ENCODE measurements around the gene CIC.

CIC gene

DNA sequence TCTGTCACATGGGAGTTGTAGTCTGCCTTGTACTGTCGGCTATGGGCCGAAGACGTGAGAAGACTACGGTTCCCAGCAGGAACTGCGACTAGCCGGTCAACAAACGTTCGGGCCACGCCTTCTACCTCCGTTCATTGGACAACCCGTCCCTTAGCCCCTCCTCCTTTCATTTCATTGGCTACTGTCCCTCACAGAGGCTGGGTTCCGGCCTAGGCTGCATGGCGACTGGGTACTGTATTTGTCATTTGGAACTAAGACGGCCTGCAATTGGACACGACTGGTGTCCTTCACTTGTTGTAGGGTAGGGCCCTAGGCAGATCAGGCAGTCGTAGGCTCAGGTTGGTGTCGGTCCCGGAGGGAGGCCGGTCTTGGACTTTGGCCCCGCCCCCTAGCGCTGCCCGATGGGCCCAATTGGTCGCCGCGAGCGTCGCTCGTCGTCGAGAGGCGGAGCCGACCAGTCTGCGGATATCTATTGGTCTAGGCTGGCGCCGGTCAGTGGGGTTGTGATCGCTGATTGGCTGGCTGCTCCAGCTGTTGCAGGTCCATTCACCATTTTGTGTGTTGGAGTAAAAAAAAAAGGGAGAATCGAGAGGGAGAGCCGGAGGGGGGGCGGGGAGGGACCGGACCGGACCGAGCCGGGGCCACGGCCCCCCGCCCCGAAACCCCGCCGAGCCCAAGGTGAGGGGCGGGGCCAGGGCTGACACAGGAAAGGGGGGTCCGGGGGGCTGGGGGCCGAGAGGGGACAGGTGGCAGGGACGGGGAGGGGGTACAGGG, at the start of gene CIC:
TSS of gene CIC (plus strand) at position 549 of the 774 bp plus-strand sequence. CDS start 2,532 bp downstream, outside the sequence.
- DNase-seq, result peak; percentile 98

GRCh38 chr19:42219812-42220750, 49.0 kb upstream of the CIC start, which contains the start of gene ZNF526:
TSS of gene ZNF526 (plus strand) at chr19:42220312. CDS start at chr19:42224404, 4,092 bp downstream.
- DNase-seq, result peak; percentile 96

- no peak for DNase-seq
These were observed 48.3 kb upstream of the CIC start for GRCh38 chr19:42220751-42221097.

DNA sequence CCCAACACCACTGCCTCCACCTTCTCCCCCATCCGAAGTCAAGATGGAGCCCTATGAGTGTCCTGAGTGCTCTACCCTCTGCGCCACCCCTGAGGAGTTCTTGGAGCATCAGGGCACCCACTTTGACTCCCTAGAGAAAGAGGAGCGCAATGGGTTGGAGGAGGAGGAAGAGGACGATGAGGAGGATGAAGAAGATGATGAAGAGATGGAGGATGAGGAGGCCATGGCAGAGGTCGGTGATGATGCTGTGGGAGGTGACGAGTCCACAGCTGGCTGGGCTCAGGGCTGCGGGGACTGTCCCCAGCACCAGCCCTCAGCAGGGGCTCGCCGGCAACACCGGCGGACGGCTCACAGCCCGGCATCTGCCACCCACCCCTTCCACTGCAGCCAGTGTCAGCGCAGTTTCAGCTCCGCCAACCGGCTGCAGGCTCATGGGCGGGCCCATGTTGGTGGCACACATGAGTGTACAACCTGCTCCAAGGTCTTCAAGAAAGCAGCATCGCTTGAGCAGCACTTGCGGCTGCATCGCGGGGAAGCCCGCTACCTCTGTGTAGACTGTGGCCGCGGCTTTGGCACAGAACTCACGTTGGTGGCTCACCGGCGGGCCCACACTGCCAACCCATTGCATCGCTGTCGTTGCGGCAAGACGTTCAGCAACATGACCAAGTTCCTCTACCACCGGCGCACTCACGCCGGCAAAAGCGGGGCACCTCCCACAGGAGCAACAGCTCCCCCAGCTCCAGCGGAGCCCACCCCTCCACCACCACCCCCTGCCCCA, 43.9 kb upstream of the CIC start:
- DNase-seq, result no peak

DNA sequence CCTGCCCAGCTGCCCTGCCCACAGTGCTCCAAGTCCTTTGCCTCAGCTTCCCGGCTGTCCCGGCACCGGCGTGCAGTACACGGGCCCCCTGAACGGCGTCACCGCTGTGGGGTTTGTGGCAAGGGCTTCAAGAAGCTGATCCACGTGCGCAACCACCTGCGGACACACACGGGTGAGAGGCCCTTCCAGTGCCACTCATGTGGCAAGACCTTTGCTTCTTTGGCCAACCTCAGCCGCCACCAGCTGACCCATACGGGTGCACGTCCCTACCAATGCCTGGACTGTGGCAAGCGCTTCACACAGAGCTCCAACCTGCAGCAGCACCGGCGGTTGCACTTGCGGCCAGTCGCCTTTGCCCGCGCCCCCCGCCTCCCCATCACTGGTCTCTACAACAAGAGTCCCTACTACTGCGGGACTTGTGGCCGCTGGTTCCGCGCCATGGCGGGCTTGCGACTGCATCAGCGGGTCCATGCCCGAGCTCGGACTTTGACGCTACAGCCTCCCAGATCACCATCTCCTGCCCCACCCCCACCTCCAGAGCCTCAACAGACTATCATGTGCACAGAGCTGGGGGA, 43.2 kb upstream of the CIC start:
- no peak for DNase-seq

DNA sequence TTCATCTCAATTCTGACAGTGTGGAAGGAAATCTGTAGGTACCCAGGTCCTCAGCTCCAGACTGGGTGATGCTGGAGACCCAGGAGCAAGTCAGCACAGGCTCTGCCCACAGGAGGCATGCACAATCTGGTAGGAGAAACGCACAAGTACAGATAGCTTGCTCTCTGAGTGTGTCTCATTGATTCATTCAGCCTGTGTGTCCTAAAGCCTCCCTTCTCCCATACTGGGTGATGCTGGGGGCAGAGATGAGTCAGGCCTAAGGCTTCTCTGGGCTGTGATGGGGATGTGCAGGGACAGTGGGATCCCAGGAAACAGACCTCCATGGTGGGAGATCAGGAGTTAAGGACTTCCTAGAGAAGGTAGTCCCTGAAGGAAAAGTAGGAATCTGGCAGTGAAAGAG, 42.2 kb upstream of the CIC start:
- DNase-seq, result no peak

DNA sequence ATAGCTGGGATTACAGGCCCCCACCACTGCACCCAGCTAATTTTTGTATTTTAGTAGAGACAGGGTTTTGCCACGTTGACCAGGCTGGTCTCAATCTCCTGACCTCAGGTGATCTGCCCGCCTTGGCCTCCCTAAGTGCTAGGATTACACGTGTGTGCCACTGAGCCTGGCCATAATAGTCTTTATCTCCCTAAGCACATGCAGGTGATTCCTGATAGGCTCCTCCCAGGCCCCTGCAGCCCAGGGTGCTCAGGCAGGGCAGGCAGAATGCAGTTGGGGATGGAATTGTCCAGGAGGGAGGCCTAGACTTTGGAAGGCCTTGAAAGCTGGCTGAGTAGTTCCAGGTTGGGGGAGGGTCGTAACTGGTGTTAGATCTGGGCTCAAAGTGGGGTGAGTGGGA, 40.4 kb upstream of the CIC start:
- DNase-seq, result no peak

GRCh38 chr19:42229301-42229854, 39.7 kb upstream of the CIC start:
- DNase-seq, result no peak

- no peak for DNase-seq
These were observed 39.1 kb upstream of the CIC start for GRCh38 chr19:42229855-42230351.

- no peak for DNase-seq
These were observed 38.5 kb upstream of the CIC start for GRCh38 chr19:42230571-42230970.

DNA sequence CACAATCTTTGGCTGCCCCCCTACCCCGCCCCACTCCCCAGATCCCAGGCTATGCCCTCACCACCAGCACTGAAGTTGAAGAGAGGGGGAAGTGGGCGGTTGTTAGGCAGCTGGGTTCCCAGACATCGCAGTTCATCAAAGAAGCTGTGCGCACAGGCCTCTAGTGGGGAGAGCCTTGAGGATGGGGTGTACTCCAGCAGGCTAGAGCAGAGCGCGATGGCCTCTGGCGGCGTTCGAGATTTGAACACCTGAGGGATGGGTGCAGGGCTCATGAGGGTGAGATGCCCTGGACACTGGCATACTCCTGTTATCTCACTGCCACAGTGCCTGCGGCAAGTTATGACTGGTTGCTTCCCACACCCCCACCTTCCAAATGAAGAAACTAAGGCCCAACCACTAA, 36.6 kb upstream of the CIC start:
- DNase-seq, result no peak

GRCh38 chr19:42233106-42233505, 35.9 kb upstream of the CIC start:
- DNase-seq, result no peak

- no peak for DNase-seq
These were observed 35.3 kb upstream of the CIC start for GRCh38 chr19:42233678-42234292.

DNA sequence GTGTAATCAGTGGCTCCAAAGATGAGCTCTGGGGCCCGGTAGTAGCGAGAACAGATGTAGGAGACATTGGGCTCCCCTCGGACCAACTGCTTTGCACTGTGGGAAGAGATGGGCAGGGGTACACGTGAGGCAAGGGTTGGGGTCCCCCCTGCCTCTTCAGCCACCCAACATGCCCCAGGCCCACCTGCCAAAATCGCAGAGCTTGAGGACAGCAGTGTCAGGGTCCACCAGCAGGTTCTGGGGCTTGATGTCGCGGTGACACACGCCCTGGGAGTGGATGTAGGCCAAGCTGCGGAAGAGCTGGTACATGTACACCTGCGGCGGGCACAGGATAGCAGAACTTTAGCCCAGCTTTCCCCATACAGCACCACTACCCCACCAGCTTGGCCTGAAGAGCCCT, 34.7 kb upstream of the CIC start:
- no peak for DNase-seq

- DNase-seq, result no peak
These were observed 33.9 kb upstream of the CIC start for GRCh38 chr19:42235181-42235580.

DNA sequence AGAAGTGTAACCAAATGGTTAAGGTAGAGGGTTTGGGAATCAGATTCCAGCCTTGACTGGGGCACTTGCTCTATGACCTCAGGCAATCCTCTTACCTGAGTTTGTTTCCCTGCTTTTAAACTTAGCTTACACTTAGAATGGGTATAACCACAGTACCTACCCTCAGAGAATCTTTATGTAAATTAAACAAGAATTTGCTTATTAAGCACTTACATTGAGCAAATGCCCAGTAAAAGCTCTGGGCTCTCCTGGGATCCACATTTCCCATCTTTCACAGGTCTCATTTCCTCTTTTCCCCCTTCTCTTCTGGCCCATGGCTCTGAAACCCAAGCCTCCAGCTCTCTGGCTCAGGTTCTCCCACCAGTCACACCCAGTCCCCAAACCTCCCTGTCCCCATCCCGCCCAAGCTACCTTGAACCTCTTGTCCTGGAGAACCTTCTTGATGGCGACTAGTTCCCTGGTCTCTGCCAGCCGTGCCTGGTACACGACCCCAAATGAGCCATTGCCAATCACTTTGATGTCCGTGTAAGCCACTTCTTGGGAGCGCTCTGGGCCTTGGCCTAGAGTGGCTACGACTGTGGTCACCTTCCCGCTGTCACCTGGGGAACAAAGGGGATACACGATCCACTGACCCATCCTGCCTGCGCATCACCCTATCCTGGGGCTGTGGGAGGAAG, 29.4 kb upstream of the CIC start:
- DNase-seq, result no peak

DNA sequence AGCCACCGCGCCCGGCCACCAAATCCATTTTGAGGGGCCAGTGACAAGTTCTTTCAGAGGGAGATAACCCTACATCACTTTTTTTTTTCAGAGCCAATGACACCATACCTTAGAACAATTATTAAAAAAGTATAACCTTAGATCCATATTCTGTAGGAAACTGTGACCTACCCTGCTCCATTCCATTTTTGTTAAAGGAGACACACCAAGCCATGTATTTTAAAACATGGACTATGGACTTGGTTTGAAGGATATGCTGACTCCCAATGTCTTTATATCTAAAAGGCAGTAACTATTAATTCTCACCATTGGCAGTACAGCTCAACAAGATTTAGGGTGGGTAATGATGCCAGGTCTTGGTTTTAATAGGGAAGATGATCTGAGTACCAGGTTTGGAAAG, 27.8 kb upstream of the CIC start:
- DNase-seq, result no peak

- no peak for DNase-seq
These were observed 27.0 kb upstream of the CIC start for GRCh38 chr19:42242069-42242511.

DNA sequence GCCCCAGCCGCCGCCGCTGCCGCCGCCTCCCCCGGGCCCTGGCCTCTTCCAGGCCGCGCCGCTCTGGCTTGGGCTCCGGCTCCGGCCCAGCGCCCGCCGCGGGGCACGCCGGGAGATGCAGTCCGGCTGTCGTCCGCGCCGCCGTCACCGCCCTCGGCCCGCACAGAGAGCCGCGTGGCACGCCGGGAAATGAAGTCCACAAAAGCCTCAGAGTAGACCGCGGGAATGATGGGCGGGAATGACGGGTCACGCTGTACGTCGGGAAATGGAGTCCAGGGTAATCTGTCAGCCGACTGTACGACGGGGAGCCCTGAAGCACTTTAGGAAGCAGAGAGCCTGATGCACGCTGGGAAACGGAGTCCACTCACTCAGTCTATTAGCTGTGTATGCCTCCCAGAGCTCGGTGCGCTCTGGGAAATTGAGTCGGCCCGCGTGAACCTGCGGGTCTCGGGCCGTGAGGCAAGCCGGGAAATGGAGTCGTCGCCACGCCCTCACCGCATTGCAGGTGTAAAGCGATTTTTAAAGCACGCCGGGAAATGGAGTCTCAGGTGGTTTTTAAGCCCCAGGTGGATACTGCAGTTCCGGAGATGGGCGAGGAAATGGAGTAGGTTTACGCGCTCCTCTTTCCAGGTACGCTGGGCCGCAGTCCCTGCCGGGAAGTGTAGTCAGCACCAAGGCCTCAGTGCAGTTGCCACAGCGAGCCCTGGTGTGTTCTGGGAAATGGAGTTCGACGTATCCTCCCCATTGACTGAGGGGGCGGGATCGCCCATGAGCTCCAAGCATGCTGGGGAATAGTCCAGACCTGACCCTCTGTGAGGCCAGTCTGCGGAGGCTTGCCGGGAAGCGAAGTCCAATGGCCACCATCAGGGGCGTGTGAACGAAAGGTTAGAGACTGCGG, 26.3 kb upstream of the CIC start, which contains the start of gene GSK3A:
TSS of gene GSK3A (minus strand) at position 91 of the 898 bp plus-strand sequence. CDS start 137 bp downstream, outside the sequence.
- peak; percentile 94 for DNase-seq
